ENCODE measurements around the gene RAB5A.
"Not testable (repeated sequence)": the region's sequence is repeated elsewhere in the genome, so short reads cannot be mapped to it uniquely, and the experiment has no call there.

RAB5A gene

GRCh38 chr3:19946832-19947548, at the start of gene RAB5A:
Gene RAB5A (plus strand): TSS chr3:19947097. CDS start chr3:19950899, 3,802 bp downstream.
- DNase-seq, result peak; percentile 98

GRCh38 chr3:19898721-19899120, 48.2 kb upstream of the RAB5A start:
- no peak for DNase-seq

GRCh38 chr3:19899264-19899663, 47.6 kb upstream of the RAB5A start:
- DNase-seq, result no peak

- DNase-seq, result not testable (repeated sequence)
These were observed 47.1 kb upstream of the RAB5A start for GRCh38 chr3:19899833-19900232.

GRCh38 chr3:19901337-19901736, 45.6 kb upstream of the RAB5A start:
- no peak for DNase-seq

GRCh38 chr3:19901918-19902317, 45.0 kb upstream of the RAB5A start:
- DNase-seq, result no peak

- DNase-seq, result no peak
These were observed 43.2 kb upstream of the RAB5A start for GRCh38 chr3:19903649-19904048.

GRCh38 chr3:19907523-19907922, 39.4 kb upstream of the RAB5A start:
- DNase-seq, result no peak

- DNase-seq, result no peak
These were observed 35.4 kb upstream of the RAB5A start for GRCh38 chr3:19911452-19911851.

GRCh38 chr3:19917167-19917566, 29.7 kb upstream of the RAB5A start:
- DNase-seq, result no peak

GRCh38 chr3:19920401-19921080, 26.4 kb upstream of the RAB5A start:
- no peak for DNase-seq

- peak; percentile 58 for DNase-seq
These were observed 15.7 kb upstream of the RAB5A start for GRCh38 chr3:19931180-19931692.

GRCh38 chr3:19931767-19932188, 15.1 kb upstream of the RAB5A start:
- no peak for DNase-seq

- DNase-seq, result no peak
These were observed 14.5 kb upstream of the RAB5A start for GRCh38 chr3:19932422-19932821.

- peak; percentile 41 for DNase-seq
These were observed 12.8 kb upstream of the RAB5A start, which contains the start of gene EFHB for GRCh38 chr3:19934098-19934566. Gene EFHB (minus strand): TSS chr3:19934217. CDS start chr3:19934018, 199 bp downstream.

- DNase-seq, result peak; percentile 22
These were observed 9.2 kb upstream of the RAB5A start for GRCh38 chr3:19937459-19938294.

- DNase-seq, result no peak
These were observed 8.6 kb upstream of the RAB5A start for GRCh38 chr3:19938295-19938627.

- DNase-seq, result no peak
These were observed 6.3 kb upstream of the RAB5A start for GRCh38 chr3:19940643-19941042.

- DNase-seq, result no peak
These were observed 1.4 kb upstream of the RAB5A start for GRCh38 chr3:19945534-19945933.

- peak; percentile 8 for DNase-seq
These were observed 697 bp upstream of the RAB5A start for GRCh38 chr3:19945969-19946831.

GRCh38 chr3:19947549-19948225, 790 bp downstream of the RAB5A start:
- DNase-seq, result peak; percentile 64

- DNase-seq, result no peak
These were observed 1.3 kb downstream of the RAB5A start for GRCh38 chr3:19948226-19948591.

Measured in activated CD4-positive, alpha-beta T cell treated with anti-CD3 and anti-CD28 coated beads for 48 hours (primary cell).